OCI-LY7 (cell line): Measurements from ENCODE around the gene CD37. TPM values are rescaled to one million over a fixed set of nuclear protein-coding genes. Genes with fewer than 3 reads are reported as not detected.
A peak's percentile ranks its signal among the peaks of the same experiment; 100 is the strongest.

Source experiments
- BruUV-seq: library from RNA; stranded (reverse); fragments of 400-500 nt; replicated peaks from 2 replicates; lab custom pipeline; 2021; lab: Mats Ljungman, UMichigan
- CTCF ChIA-PET: fragments of 300-600 bp; sonication (Branson Sonifier 250); formaldehyde crosslinking; loops from one replicate; lab custom pipeline; 2022; ENCODE audit warnings: antibody characterized with exemption; ENCODE audit not compliant: unreplicated experiment; lab: Charles Lee
- POLR2A ChIA-PET: fragments of 300-600 bp; sonication (Branson Sonifier 250); formaldehyde crosslinking; loops from one replicate; lab custom pipeline; 2022; ENCODE audit warnings: antibody characterized with exemption; lab: Charles Lee
- DNase-seq: peaks from one replicate; pipeline ENCODE4 v3.0.0-alpha.2; 2015; ENCODE audit warnings: low spot score
- H2AFZ ChIP-seq: fragments of 200-600 bp; sonication (generic), shearing (Covaris generic); 2 replicates; pipeline ENCODE4 v1.6.1; 2014; ENCODE audit warnings: mild to moderate bottlenecking, antibody characterized with exemption, low read length, moderate library complexity
- H3K27ac ChIP-seq: fragments of 200-600 bp; sonication (generic); 2 replicates; pipeline ENCODE4 v1.5.1; 2014; ENCODE audit warnings: mixed run types, low read depth, mild to moderate bottlenecking, moderate library complexity, low read length, inconsistent platforms; ENCODE audit not compliant: poor library complexity, severe bottlenecking
- H3K36me3 ChIP-seq: fragments of 200-600 bp; sonication (generic); 2 replicates; pipeline ENCODE4 v1.6.1; 2014; ENCODE audit warnings: mild to moderate bottlenecking, antibody characterized with exemption, low read length, moderate library complexity, mixed read lengths; ENCODE audit not compliant: insufficient read depth
- H3K4me1 ChIP-seq: fragments of 200-600 bp; sonication (generic); 2 replicates; pipeline ENCODE4 v1.5.1; 2014; ENCODE audit warnings: mild to moderate bottlenecking, low read length; ENCODE audit not compliant: insufficient read depth, poor library complexity, severe bottlenecking
- H3K4me2 ChIP-seq: fragments of 200-600 bp; sonication (generic); 2 replicates; pipeline ENCODE4 v1.6.1; 2014; ENCODE audit warnings: mild to moderate bottlenecking, low read length
- H3K4me3 ChIP-seq: fragments of 200-600 bp; sonication (generic); 2 replicates; pipeline ENCODE4 v1.5.1; 2014; ENCODE audit warnings: mild to moderate bottlenecking, low read depth, low read length; ENCODE audit not compliant: poor library complexity, severe bottlenecking
- H3K79me2 ChIP-seq: fragments of 200-600 bp; sonication (generic); 2 replicates; pipeline ENCODE4 v1.6.1; 2016; ENCODE audit warnings: low read depth, mild to moderate bottlenecking, low read length, moderate library complexity, mixed read lengths; ENCODE audit not compliant: insufficient read depth
- H3K9me2 ChIP-seq: fragments of 200-600 bp; sonication (generic); 2 replicates; pipeline ENCODE4 v1.6.1; 2016; ENCODE audit warnings: mild to moderate bottlenecking, low read length, mixed read lengths; ENCODE audit not compliant: insufficient read depth
- H3K9me3 ChIP-seq: fragments of 200-600 bp; sonication (generic); 2 replicates; pipeline ENCODE4 v1.6.1; 2014; ENCODE audit warnings: mild to moderate bottlenecking, mixed run types, low read length, mixed read lengths
- H4K20me1 ChIP-seq: fragments of 200-600 bp; sonication (generic); 2 replicates; pipeline ENCODE4 v1.6.1; 2014; ENCODE audit warnings: mild to moderate bottlenecking, antibody characterized with exemption, low read length, moderate library complexity, mixed read lengths; ENCODE audit not compliant: insufficient read depth
- CTCF ChIP-seq: fragments of 200-600 bp; sonication (generic); conservative IDR thresholded peaks from 2 replicates; pipeline ENCODE4 v1.5.1; 2014; ENCODE audit warnings: mild to moderate bottlenecking, antibody characterized with exemption, low read length, moderate library complexity, mixed read lengths
- EZH2phosphoT487 ChIP-seq: fragments of 200-600 bp; sonication (generic); IDR thresholded peaks from 2 replicates; pipeline ENCODE4 v1.6.1; 2018; ENCODE audit warnings: low read depth, borderline replicate concordance, mild to moderate bottlenecking, mixed run types, antibody characterized with exemption, low read length, moderate library complexity, mixed read lengths
- intact Hi-C: fragments of 100-400 bp; cut with micrococcal nuclease; formaldehyde crosslinking; loops from one replicate; pipeline ENCODE4 v1.10.0; 2022; ENCODE audit not compliant: unreplicated experiment
- total RNA-seq, 2 experiments: library from RNA; depleted of rRNA in 1 of 2; stranded (reverse); fragments of >200 nt in 1 of 2; shearing (Covaris generic) in 1 of 2; gene quantifications; 2 replicates each; pipeline ENCODE4 v1.2.3, GENCODE V29; 2014 to 2022

Gene CD37
- total RNA-seq, 2 experiments from 2014 or later, result 219 to 279 TPM

GRCh38 chr19:49336482-49337266 lies 1.5 kb downstream of the CD37 start:
- ChIA-PET POLR2A (interaction anchor here (0.6 to 1.9 kb wide), 4 partner anchors 11 to 66 kb away, joined by 4 read pairs; no protein-coding TSS in a partner anchor), CTCF (no interaction called here)
- Histone ChIP-seq H3K9me3 (no peaks in the 10 kb centered on the region), H2AFZ (no peak overlapping the region), H4K20me1 (peaks cover 10% of the 10 kb centered on the region; the same call in 1 of the 2 replicates), H3K4me1 (peaks cover 79% of the 10 kb centered on the region), H3K36me3 (peaks cover 51% of the 10 kb centered on the region), H3K9me2 (no peaks in the 10 kb centered on the region), H3K4me3 (peak overlapping the region; percentile 76), H3K4me2 (peak overlapping the region; percentile 100), H3K79me2 (peaks cover 46% of the 10 kb centered on the region), H3K27ac (peak overlapping the region; percentile 98)
- no peak for TF ChIP-seq CTCF
- TF ChIP-seq EZH2phosphoT487, result no peak
- BruUV-seq, result no TSS peak
- DNase-seq, result no peak
- intact Hi-C loops, result loop anchor here (10.0 kb wide), 1 partner anchor 108 kb away; the partner anchor contains the start of gene SLC17A7

- peak overlapping the region; percentile 100 for H3K4me2 ChIP-seq
- H3K4me1 ChIP-seq, result peaks cover 76% of the 10 kb centered on the region
- H3K9me3 ChIP-seq, result no peaks in the 10 kb centered on the region
- intact Hi-C loops, result loop anchor here (10.0 kb wide), 1 partner anchor 107 kb away; the partner anchor contains the start of gene SLC17A7
- peaks cover 57% of the 10 kb centered on the region for H3K36me3 ChIP-seq
- POLR2A ChIA-PET, result interaction anchor here (0.6 to 1.9 kb wide), 4 partner anchors 11 to 65 kb away, joined by 3 to 4 read pairs (median 4); partner anchors contain the start of gene KASH5
- H4K20me1 ChIP-seq, result peaks cover 10% of the 10 kb centered on the region; the same call in 1 of the 2 replicates
- H2AFZ ChIP-seq, result no peak overlapping the region
- peak overlapping the region; percentile 76 for H3K4me3 ChIP-seq
- BruUV-seq, result no TSS peak
- DNase-seq, result no peak
- peak overlapping the region; percentile 98 for H3K27ac ChIP-seq
- CTCF ChIA-PET, result no interaction called here
- H3K79me2 ChIP-seq, result peaks cover 39% of the 10 kb centered on the region
- TF ChIP-seq EZH2phosphoT487 (no peak), CTCF (no peak)
- H3K9me2 ChIP-seq, result no peaks in the 10 kb centered on the region
Observed at GRCh38 chr19:49337267-49338022, 2.2 kb downstream of the CD37 start.
